Erythroblast (primary cell): ENCODE measurements around the gene MS4A2.
"Not testable (repeated sequence)": the region's sequence is repeated elsewhere in the genome, so short reads cannot be mapped to it uniquely, and the experiment has no call there.

Experiments
- DNase-seq, 2 experiments: peaks; one replicate each; lab custom pipeline; 2025; lab: John Stamatoyannopoulos, UW
- GATA1 ChIP-seq: IDR thresholded peaks from 2 replicates; pipeline ENCODE4 v1.6.1; 2011; ENCODE audit warnings: low read depth, mild to moderate bottlenecking, control low read depth, low read length, moderate library complexity
- POLR2A ChIP-seq: IDR thresholded peaks from 2 replicates; pipeline ENCODE4 v1.6.1; 2011; ENCODE audit warnings: mild to moderate bottlenecking, low read length

The MS4A2 gene

GRCh38 chr11:60121264-60121663, 32.8 kb downstream of the MS4A2 start:
- DNase-seq = peak; percentile 26 to 45
- no peak for TF ChIP-seq POLR2A
- no peak for TF ChIP-seq GATA1

GRCh38 chr11:60122414-60123036, 34.1 kb downstream of the MS4A2 start:
- DNase-seq = no peak
- no peak for TF ChIP-seq GATA1
- TF ChIP-seq POLR2A = no peak

- peak in 1 of 2 experiments; percentile 12 for DNase-seq
- no peak for TF ChIP-seq GATA1
- no peak for TF ChIP-seq POLR2A
These were observed 36.5 kb downstream of the MS4A2 start for GRCh38 chr11:60124802-60125432.

- peak; percentile 31 to 38 for DNase-seq
- TF ChIP-seq GATA1 = no peak
- TF ChIP-seq POLR2A = no peak
These were observed 37.6 kb downstream of the MS4A2 start for GRCh38 chr11:60125956-60126585.

- TF ChIP-seq POLR2A = peak; percentile 20
- TF ChIP-seq GATA1 = no peak
- DNase-seq = peak; percentile 72
These were observed 38.9 kb downstream of the MS4A2 start for GRCh38 chr11:60127311-60127811.

- TF ChIP-seq GATA1 = no peak
- no peak for TF ChIP-seq POLR2A
- no peak for DNase-seq
These were observed 39.9 kb downstream of the MS4A2 start for GRCh38 chr11:60128376-60128775.

GRCh38 chr11:60128866-60129265, 40.4 kb downstream of the MS4A2 start:
- not testable (repeated sequence) for DNase-seq

- DNase-seq = peak; percentile 16 to 23
These were observed 41.4 kb downstream of the MS4A2 start for GRCh38 chr11:60129853-60130252.

GRCh38 chr11:60130496-60130895, 42.0 kb downstream of the MS4A2 start:
- DNase-seq = peak; percentile 75 to 79
- TF ChIP-seq GATA1 (no peak), POLR2A (no peak)

More at GRCh38 chr11:60129853-60130252, 41.4 kb downstream of the MS4A2 start:
- TF ChIP-seq GATA1 = no peak
- no peak for TF ChIP-seq POLR2A

- DNase-seq = no peak
- TF ChIP-seq GATA1 (no peak), POLR2A (no peak)
These were observed 43.4 kb downstream of the MS4A2 start for GRCh38 chr11:60131912-60132311.

- TF ChIP-seq POLR2A (no peak), GATA1 (no peak)
- no peak for DNase-seq
These were observed 45.5 kb downstream of the MS4A2 start for GRCh38 chr11:60133917-60134316.

GRCh38 chr11:60143768-60144167, 55.3 kb downstream of the MS4A2 start:
- DNase-seq = no peak
- TF ChIP-seq POLR2A = no peak
- no peak for TF ChIP-seq GATA1

GRCh38 chr11:60145677-60146076, 57.2 kb downstream of the MS4A2 start:
- no peak for TF ChIP-seq GATA1
- TF ChIP-seq POLR2A = no peak
- DNase-seq = no peak
